AG04450 (cell line): ENCODE measurements around the gene RAB21. TPM values are rescaled to one million over a fixed set of nuclear protein-coding genes. Genes with fewer than 3 reads are reported as not detected.

Experiments
- CTCF ChIA-PET: fragments of 300-600, 350-600 bp; formaldehyde crosslinking; extraction: SDS; loops from one replicate; lab custom pipeline; 2022; ENCODE audit warnings: antibody characterized with exemption, inconsistent platforms; lab: Charles Lee
- POLR2A ChIA-PET: fragments of 350-600 bp; formaldehyde crosslinking; extraction: SDS; loops from one replicate; lab custom pipeline; 2021; ENCODE audit warnings: antibody characterized with exemption, inconsistent platforms; lab: Yijun Ruan, JAX
- DNase-seq: peaks from one replicate; pipeline ENCODE4 v3.0.0-alpha.2; 2011; ENCODE audit warnings: low read depth, low spot score
- H3K27ac ChIP-seq: one replicate; pipeline ENCODE4 v1.5.1; 2012; ENCODE audit warnings: low read depth, low read length, control low read depth
- H3K27me3 ChIP-seq: one replicate; pipeline ENCODE4 v1.6.0; 2012; ENCODE audit warnings: low read length; ENCODE audit not compliant: control insufficient read depth, insufficient read depth
- H3K4me3 ChIP-seq: 2 replicates; pipeline ENCODE4 v1.5.1; 2011; ENCODE audit warnings: mild to moderate bottlenecking, low read depth, low read length, control low read depth
- H3K9me3 ChIP-seq: 2 replicates; pipeline ENCODE4 v1.5.1; 2012; ENCODE audit warnings: low read length; ENCODE audit not compliant: control insufficient read depth, insufficient read depth
- CTCF ChIP-seq: IDR thresholded peaks from 2 replicates; pipeline ENCODE4 v1.5.1; 2011; ENCODE audit warnings: low read depth, low read length, control low read depth, inconsistent platforms
- polyA plus RNA-seq: library from polyadenylated mRNA; depleted of rRNA; stranded (reverse); fragments of >200 nt; gene quantifications from 2 replicates; pipeline ENCODE4 v1.2.3, GENCODE V29; 2011

Gene RAB21
- polyA plus RNA-seq, 1 experiment: 18.6 TPM

GRCh38 chr12:71838231-71838630, 83.6 kb downstream of the RAB21 start:
- H3K4me3 ChIP-seq: no peak overlapping the region
- no peak overlapping the region for H3K27ac ChIP-seq
- no peaks in the 10 kb centered on the region for H3K27me3 ChIP-seq
- CTCF ChIA-PET: interaction anchor here (0.9 to 1.4 kb wide), 2 partner anchors 42 to 58 kb away, joined by 3 to 10 read pairs; no protein-coding TSS in a partner anchor
- POLR2A ChIA-PET: no interaction called here
- peaks cover 2% of the 10 kb centered on the region; the same call in 1 of the 2 replicates for H3K9me3 ChIP-seq
- no peak for DNase-seq
- TF ChIP-seq CTCF: no peak

DNA sequence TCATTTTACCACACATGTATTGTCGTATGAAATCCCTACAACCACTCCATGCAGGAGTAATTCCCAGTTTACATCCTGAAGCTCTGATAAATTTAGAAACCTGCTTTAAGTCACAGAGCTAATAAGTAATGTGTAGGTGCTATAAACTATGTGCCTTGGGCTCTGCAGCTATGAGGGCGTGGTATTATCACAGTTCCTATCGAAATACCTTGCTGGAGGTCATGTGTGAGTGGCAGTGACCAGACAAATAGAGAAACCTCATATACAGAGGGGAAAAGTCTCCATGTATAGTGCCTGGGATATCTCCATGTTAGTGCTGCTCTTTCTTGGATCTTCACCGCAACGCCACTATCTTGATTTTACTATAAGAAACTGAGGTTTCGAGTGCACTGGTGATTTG, 84.0 kb downstream of the RAB21 start:
- no peak for TF ChIP-seq CTCF
- Histone ChIP-seq H3K4me3 (no peak overlapping the region; the same call in 1 of the 2 replicates), H3K27ac (peak overlapping the region; percentile 95), H3K9me3 (peaks cover 2% of the 10 kb centered on the region; the same call in 1 of the 2 replicates), H3K27me3 (no peaks in the 10 kb centered on the region)
- CTCF ChIA-PET: interaction anchor here (0.9 to 1.4 kb wide), 2 partner anchors 42 to 59 kb away, joined by 3 to 10 read pairs; no protein-coding TSS in a partner anchor
- no peak for DNase-seq
- POLR2A ChIA-PET: no interaction called here

- no peaks in the 10 kb centered on the region for H3K27me3 ChIP-seq
- H3K4me3 ChIP-seq: peak overlapping the region; percentile 90
- peak; percentile 44 for DNase-seq
- ChIA-PET CTCF (interaction anchor here (0.7 to 1.0 kb wide), 2 partner anchors 60 to 61 kb away, joined by 3 to 4 read pairs; no protein-coding TSS in a partner anchor), POLR2A (interaction anchor here (0.6 to 1.3 kb wide), 3 partner anchors 25 to 116 kb away, joined by 3 to 5 read pairs (median 3); partner anchors contain the start of gene RAB21)
- H3K9me3 ChIP-seq: peaks cover 2% of the 10 kb centered on the region; the same call in 1 of the 2 replicates
- no peak for TF ChIP-seq CTCF
- H3K27ac ChIP-seq: peak overlapping the region; percentile 95
These were observed 85.7 kb downstream of the RAB21 start for GRCh38 chr12:71840231-71840847.

GRCh38 chr12:71846322-71846940, 91.8 kb downstream of the RAB21 start:
- CTCF ChIA-PET: interaction anchor here (0.6 to 5.6 kb wide), 25 partner anchors 11 to 621 kb away, joined by 3 to 77 read pairs (median 4); partner anchors contain the start of gene RAB21
- DNase-seq: no peak
- Histone ChIP-seq H3K27ac (no peak overlapping the region), H3K9me3 (no peaks in the 10 kb centered on the region), H3K27me3 (no peaks in the 10 kb centered on the region), H3K4me3 (no peak overlapping the region)
- TF ChIP-seq CTCF: peak; percentile 63
- POLR2A ChIA-PET: interaction anchor here (0.6 to 0.7 kb wide), 4 partner anchors 47 to 190 kb away, joined by 3 to 11 read pairs (median 6); no protein-coding TSS in a partner anchor

GRCh38 chr12:71848212-71848611, 93.5 kb downstream of the RAB21 start:
- no peak overlapping the region for H3K27ac ChIP-seq
- POLR2A ChIA-PET: no interaction called here
- CTCF ChIA-PET: interaction anchor here (0.6 to 5.6 kb wide), 4 partner anchors 9 to 92 kb away, joined by 3 to 77 read pairs (median 15); no protein-coding TSS in a partner anchor
- H3K27me3 ChIP-seq: no peaks in the 10 kb centered on the region
- no peak for TF ChIP-seq CTCF
- no peaks in the 10 kb centered on the region for H3K9me3 ChIP-seq
- no peak for DNase-seq
- no peak overlapping the region for H3K4me3 ChIP-seq
